Activated T-cell treated with anti-CD3 and anti-CD28 coated beads for 24 hours (primary cell): ENCODE measurements around the gene CDC25B.
A peak's percentile ranks its signal among the peaks of the same experiment; 100 is the strongest.

Experiments
- DNase-seq: peaks from one replicate; pipeline ENCODE4 v3.0.0-alpha.2; 2020; ENCODE audit warnings: low read depth

Gene CDC25B

GRCh38 chr20:3804254-3804751 lies 8.2 kb downstream of the CDC25B start:
- no peak for DNase-seq

GRCh38 chr20:3804781-3805180 lies 8.7 kb downstream of the CDC25B start:
- no peak for DNase-seq

GRCh38 chr20:3808544-3808943 lies 12.4 kb downstream of the CDC25B start:
- no peak for DNase-seq

- DNase-seq, result peak; percentile 90
Measured at GRCh38 chr20:3811467-3812258, 15.6 kb downstream of the CDC25B start.

GRCh38 chr20:3812259-3812681 lies 16.2 kb downstream of the CDC25B start:
- no peak for DNase-seq

GRCh38 chr20:3812975-3813847 lies 17.1 kb downstream of the CDC25B start:
- no peak for DNase-seq

- no peak for DNase-seq
Measured at GRCh38 chr20:3813848-3814581, 17.9 kb downstream of the CDC25B start.

- no peak for DNase-seq
Measured at GRCh38 chr20:3814928-3815495, 18.9 kb downstream of the CDC25B start.

GRCh38 chr20:3815703-3816315 lies 19.7 kb downstream of the CDC25B start:
- no peak for DNase-seq

GRCh38 chr20:3818155-3819151 lies 22.3 kb downstream of the CDC25B start:
- no peak for DNase-seq

GRCh38 chr20:3819411-3820047 lies 23.4 kb downstream of the CDC25B start:
- no peak for DNase-seq

- DNase-seq, result peak; percentile 86
Measured at GRCh38 chr20:3820048-3820900, 24.2 kb downstream of the CDC25B start, which contains the start of gene AP5S1. TSS of gene AP5S1 (plus strand) at chr20:3820547. CDS start at chr20:3822118, 1,571 bp downstream.

- DNase-seq, result no peak
Measured at GRCh38 chr20:3820901-3821727, 25.0 kb downstream of the CDC25B start.

- no peak for DNase-seq
Measured at GRCh38 chr20:3821996-3822395, 25.9 kb downstream of the CDC25B start.

- no peak for DNase-seq
Measured at GRCh38 chr20:3823881-3824280, 27.8 kb downstream of the CDC25B start.

GRCh38 chr20:3825526-3825925 lies 29.4 kb downstream of the CDC25B start:
- no peak for DNase-seq

- no peak for DNase-seq
Measured at GRCh38 chr20:3826420-3826819, 30.3 kb downstream of the CDC25B start.

- no peak for DNase-seq
Measured at GRCh38 chr20:3828798-3829197, 32.7 kb downstream of the CDC25B start.
